C4-2B (cell line): ENCODE data around the gene DNAJB4.

Experiments used
- CTCF ChIP-seq: fragments of 450-650 bp; conservative IDR thresholded peaks from 2 replicates; pipeline ENCODE4 v1.5.1; 2017; ENCODE audit warnings: mild to moderate bottlenecking
- ZFX ChIP-seq: fragments of 450-650 bp; IDR thresholded peaks from 2 replicates; pipeline ENCODE4 v1.6.1; 2017

GRCh38 chr1:77970192-77970591, 34.5 kb upstream of the DNAJB4 start:
- TF ChIP-seq CTCF: no peak
- TF ChIP-seq ZFX: no peak
